SU-DHL-6 (cell line): ENCODE results near the gene RSRC2.

ENCODE experiments used
- H2AFZ ChIP-seq: fragments of 200-600 bp; sonication (generic); 2 replicates; pipeline ENCODE4 v1.6.1; 2014; ENCODE audit warnings: low read depth, mild to moderate bottlenecking, moderate library complexity, mixed read lengths, antibody characterized with exemption, low read length; ENCODE audit not compliant: severe bottlenecking
- H3F3A ChIP-seq: fragments of 200-600 bp; shearing (Covaris generic); 2 replicates; pipeline ENCODE4 v1.6.0; 2016; ENCODE audit warnings: antibody characterized with exemption, mild to moderate bottlenecking; ENCODE audit not compliant: insufficient read depth
- H3K27ac ChIP-seq: fragments of 200-600 bp; sonication (generic); 2 replicates; pipeline ENCODE4 v1.5.1; 2016; ENCODE audit warnings: low read depth, mild to moderate bottlenecking, low read length, moderate library complexity, mixed read lengths
- H3K27me3 ChIP-seq: fragments of 200-600 bp; sonication (generic), shearing (Covaris generic); 2 replicates; pipeline ENCODE4 v1.6.0; 2014; ENCODE audit warnings: mild to moderate bottlenecking, low read length
- H3K36me3 ChIP-seq: fragments of 200-600 bp; sonication (generic); 2 replicates; pipeline ENCODE4 v1.6.1; 2014; ENCODE audit warnings: mild to moderate bottlenecking, low read length, mixed read lengths
- H3K4me2 ChIP-seq: fragments of 300-600, 200-600 bp; shearing (Covaris generic), sonication (generic); 2 replicates; pipeline ENCODE4 v1.6.0; 2014; ENCODE audit warnings: low read length, low read depth, mild to moderate bottlenecking; ENCODE audit not compliant: poor library complexity, severe bottlenecking
- H3K4me3 ChIP-seq: fragments of 200-600 bp; sonication (generic); 2 replicates; pipeline ENCODE4 v1.5.1; 2014; ENCODE audit warnings: antibody characterized with exemption, low read length, mild to moderate bottlenecking, mixed read lengths; ENCODE audit not compliant: insufficient read depth, poor library complexity, severe bottlenecking
- H3K79me2 ChIP-seq: fragments of 200-600 bp; sonication (generic); 2 replicates; pipeline ENCODE4 v1.6.1; 2014; ENCODE audit warnings: mild to moderate bottlenecking, low read length, moderate library complexity; ENCODE audit not compliant: insufficient read depth
- H3K9ac ChIP-seq: fragments of 200-600 bp; sonication (generic); 2 replicates; pipeline ENCODE4 v1.7.0; 2014; ENCODE audit warnings: mild to moderate bottlenecking, low read length
- H3K9me2 ChIP-seq: fragments of 200-600 bp; sonication (generic); replicated peaks from 2 replicates; pipeline ENCODE4 v1.6.1; 2014; ENCODE audit warnings: low read length; ENCODE audit not compliant: insufficient read depth
- H3K9me3 ChIP-seq: fragments of 200-600 bp; sonication (generic); 2 replicates; pipeline ENCODE4 v1.6.1; 2014; ENCODE audit warnings: low read length, mixed read lengths; ENCODE audit not compliant: insufficient read depth
- H4K20me1 ChIP-seq: fragments of 200-600 bp; sonication (generic); 2 replicates; pipeline ENCODE4 v1.6.1; 2014; ENCODE audit warnings: low read depth, mild to moderate bottlenecking, antibody characterized with exemption, low read length, moderate library complexity, mixed read lengths
- CTCF ChIP-seq: fragments of 200-600 bp; sonication (generic); IDR thresholded peaks from one replicate; pipeline ENCODE4 v1.5.1; 2017; ENCODE audit warnings: antibody characterized with exemption, mild to moderate bottlenecking, low read length, moderate library complexity; ENCODE audit not compliant: insufficient read depth, poor library complexity, severe bottlenecking
- EZH2phosphoT487 ChIP-seq: fragments of 200-600 bp; sonication (generic), shearing (Covaris generic); conservative IDR thresholded peaks from 2 replicates; pipeline ENCODE4 v1.6.1; 2018; ENCODE audit warnings: mild to moderate bottlenecking, antibody characterized with exemption, low read length, moderate library complexity, mixed read lengths

Gene RSRC2

GRCh38 chr12:122506393-122506938 is 20.3 kb downstream of the RSRC2 start:
- TF ChIP-seq EZH2phosphoT487 (no peak), CTCF (no peak)
- Histone ChIP-seq H3K27me3 (no peaks in the 10 kb centered on the region), H3K9me3 (no peaks in the 10 kb centered on the region), H3K27ac (no peak overlapping the region), H3K4me2 (no peak overlapping the region), H3K4me3 (no peak overlapping the region), H3K9me2 (no peaks in the 10 kb centered on the region), H3K9ac (no peak overlapping the region), H3K79me2 (peaks cover 18% of the 10 kb centered on the region), H3K36me3 (peaks cover 67% of the 10 kb centered on the region), H4K20me1 (peaks cover 19% of the 10 kb centered on the region), H3F3A (peaks cover 89% of the 10 kb centered on the region), H2AFZ (no peak overlapping the region)

GRCh38 chr12:122505419-122506051 is 21.2 kb downstream of the RSRC2 start:
- no peak for TF ChIP-seq EZH2phosphoT487
- TF ChIP-seq CTCF: no peak
- Histone ChIP-seq H3F3A (peaks cover 85% of the 10 kb centered on the region), H3K27me3 (no peaks in the 10 kb centered on the region), H3K4me3 (no peak overlapping the region), H3K9me2 (no peaks in the 10 kb centered on the region), H2AFZ (no peak overlapping the region), H3K27ac (no peak overlapping the region), H3K79me2 (peaks cover 11% of the 10 kb centered on the region), H4K20me1 (peaks cover 10% of the 10 kb centered on the region), H3K36me3 (peaks cover 58% of the 10 kb centered on the region), H3K9me3 (no peaks in the 10 kb centered on the region), H3K4me2 (no peak overlapping the region), H3K9ac (no peak overlapping the region)

GRCh38 chr12:122503783-122504590 is 22.7 kb downstream of the RSRC2 start:
- H3K9me3 ChIP-seq: no peaks in the 10 kb centered on the region
- H3K4me2 ChIP-seq: no peak overlapping the region
- no peak overlapping the region for H2AFZ ChIP-seq
- peaks cover 42% of the 10 kb centered on the region for H3K36me3 ChIP-seq
- no peaks in the 10 kb centered on the region for H3K9me2 ChIP-seq
- no peaks in the 10 kb centered on the region for H3K27me3 ChIP-seq
- no peaks in the 10 kb centered on the region; the same call in 1 of the 2 replicates for H4K20me1 ChIP-seq
- H3K4me3 ChIP-seq: no peak overlapping the region
- no peak for TF ChIP-seq CTCF
- TF ChIP-seq EZH2phosphoT487: no peak
- peak overlapping the region; percentile 89; the same call in 1 of the 2 replicates for H3K27ac ChIP-seq
- H3F3A ChIP-seq: peaks cover 76% of the 10 kb centered on the region
- peaks cover 19% of the 10 kb centered on the region for H3K79me2 ChIP-seq
- no peak overlapping the region for H3K9ac ChIP-seq
